ENCODE measurements around the gene DMD.

DNA sequence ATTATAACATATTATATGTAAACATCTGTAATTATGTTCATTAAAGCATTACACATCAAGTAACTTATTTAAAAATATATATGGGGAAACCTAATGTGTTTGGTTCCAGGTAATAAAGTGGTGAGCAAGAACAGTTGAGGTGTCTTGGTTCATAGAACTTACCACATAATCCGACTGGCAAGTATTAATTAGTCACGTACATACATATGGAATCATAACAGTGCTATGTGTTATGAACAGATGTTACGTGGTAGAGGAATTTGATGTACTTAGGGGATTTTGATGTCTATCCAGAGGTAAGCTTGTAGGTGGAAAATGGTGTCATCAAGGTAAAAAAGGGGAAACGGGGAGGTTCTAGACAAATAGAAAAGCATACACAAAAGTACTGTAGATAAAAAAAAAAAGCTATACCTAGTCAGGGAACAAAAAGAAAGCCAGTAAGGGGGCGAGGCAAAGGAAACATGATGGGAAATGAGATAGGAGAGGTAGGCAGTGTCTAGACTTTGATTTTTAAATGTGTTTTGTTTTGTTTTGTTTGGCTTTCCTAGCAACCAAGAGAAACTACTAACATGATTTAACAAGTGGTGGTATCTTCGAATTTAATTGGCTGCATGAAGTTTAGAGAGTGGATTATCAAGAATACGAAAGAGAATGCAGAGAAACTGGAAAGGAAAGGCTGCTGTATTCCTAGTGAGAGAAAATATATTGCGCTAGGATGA is 12.6 kb downstream of the DMD start:
- no peak for TF ChIP-seq CTCF (IDR thresholded peaks at IDR 0.05; ENCODE audit: poor library complexity, severe bottlenecking)
- TF ChIP-seq EP300 (conservative IDR thresholded peaks at IDR 0.05; ENCODE audit: poor library complexity, severe bottlenecking), result no peak
- no peak for TF ChIP-seq MXI1 (conservative IDR thresholded peaks at IDR 0.05; ENCODE audit: poor library complexity, severe bottlenecking)
- no peak for TF ChIP-seq EZH2 (IDR thresholded peaks at IDR 0.05; ENCODE audit: borderline replicate concordance, insufficient read depth, low read length, poor library complexity, severe bottlenecking)
- no peak for TF ChIP-seq RAD21 (conservative IDR thresholded peaks at IDR 0.05)
- no peak for TF ChIP-seq REST (IDR thresholded peaks at IDR 0.05; ENCODE audit: borderline replicate concordance)
- TF ChIP-seq POLR2AphosphoS5 (IDR thresholded peaks at IDR 0.05), result no peak
- TF ChIP-seq TAF1 (IDR thresholded peaks at IDR 0.05; ENCODE audit: low read depth), result no peak
